AG08395 (cell line): ENCODE data around the gene RNF5.
A peak's percentile ranks its signal among the peaks of the same experiment; 100 is the strongest.
"Not testable (repeated sequence)": the region's sequence is repeated elsewhere in the genome, so short reads cannot be mapped to it uniquely, and the experiment has no call there.

Experiments used
- DNase-seq: peaks from one replicate; pipeline ENCODE4 v3.0.0; 2012; ENCODE audit warnings: mixed read lengths, low spot score

RNF5 gene, protein sequence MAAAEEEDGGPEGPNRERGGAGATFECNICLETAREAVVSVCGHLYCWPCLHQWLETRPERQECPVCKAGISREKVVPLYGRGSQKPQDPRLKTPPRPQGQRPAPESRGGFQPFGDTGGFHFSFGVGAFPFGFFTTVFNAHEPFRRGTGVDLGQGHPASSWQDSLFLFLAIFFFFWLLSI

DNA sequence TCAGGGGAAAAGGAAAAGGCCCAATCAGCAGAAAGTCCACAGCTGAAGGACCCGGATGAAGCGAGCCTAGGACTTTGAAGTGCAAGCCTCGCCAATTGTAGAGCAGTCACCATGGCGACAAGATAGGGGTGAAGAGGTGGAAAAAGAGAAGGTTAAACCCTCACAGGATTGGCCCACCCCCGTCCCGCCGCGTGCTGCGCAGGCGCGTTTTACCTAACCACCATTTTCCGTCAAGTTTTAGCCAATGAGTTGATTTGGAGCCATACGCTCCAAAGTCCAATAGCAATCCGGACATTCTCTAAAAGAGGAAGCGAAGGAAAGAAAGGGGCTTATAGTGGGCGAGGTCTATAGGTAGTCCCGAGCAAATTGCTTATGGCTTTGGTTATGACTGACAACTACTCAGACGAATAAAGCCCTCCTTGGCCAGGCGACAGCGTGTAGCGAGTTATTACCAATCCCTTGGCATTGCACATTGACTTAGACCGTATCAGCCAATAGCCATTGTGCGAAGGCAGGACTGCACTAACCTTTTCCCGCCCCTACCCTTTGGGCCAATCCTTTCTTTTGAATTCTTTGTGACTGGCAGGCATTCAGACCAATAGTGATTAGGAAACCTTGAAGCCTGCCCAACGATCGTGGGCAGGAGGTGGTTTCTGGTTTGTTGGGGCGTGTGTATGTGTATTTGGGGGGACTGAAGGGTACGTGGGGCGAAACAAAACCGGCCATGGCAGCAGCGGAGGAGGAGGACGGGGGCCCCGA lies at the start of gene RNF5:
TSS of gene RNF5 (plus strand) at position 618 of the 759 bp plus-strand sequence. CDS start at position 725, 107 bp downstream.
- peak; percentile 99 for DNase-seq

- no peak for DNase-seq
Observed at GRCh38 chr6:32128751-32129296, 49.4 kb upstream of the RNF5 start.

DNA sequence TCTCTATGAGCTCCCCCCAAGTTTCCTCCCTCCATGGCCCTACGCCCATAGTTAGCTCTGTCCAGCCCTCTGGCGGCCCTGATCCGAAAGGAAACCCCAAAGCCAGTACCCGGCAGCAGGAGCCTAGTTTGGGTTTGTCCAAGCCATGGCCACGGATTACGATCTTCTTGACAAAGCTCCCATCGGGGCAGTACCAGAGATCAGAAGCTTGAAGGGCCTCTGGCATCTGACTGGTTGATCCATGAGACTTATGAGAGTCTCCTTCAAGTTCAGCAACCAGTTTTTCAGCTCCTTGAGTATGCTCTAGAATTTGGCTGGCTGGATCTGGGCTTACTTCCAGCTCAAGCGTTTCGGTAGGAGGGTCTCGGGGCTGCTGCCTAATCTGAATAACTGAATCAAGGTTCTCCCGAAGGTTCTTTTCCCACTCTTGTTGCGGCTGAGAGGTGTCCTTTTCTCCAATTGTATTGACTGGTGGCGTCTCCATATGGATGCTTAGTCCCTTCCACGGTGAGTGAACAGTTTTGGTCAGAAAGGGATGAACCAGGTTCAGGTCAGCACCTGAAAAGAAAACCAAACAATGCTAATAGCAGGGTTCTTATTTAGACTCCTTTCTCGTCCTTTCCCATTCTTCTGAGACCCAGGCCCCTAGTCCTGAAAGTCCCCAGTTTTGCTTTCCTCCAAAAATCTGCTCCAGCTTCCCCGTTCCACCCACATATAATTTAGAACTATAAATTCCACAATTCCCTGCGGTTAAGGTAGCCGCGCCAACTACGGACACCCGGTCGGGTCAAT lies 48.7 kb upstream of the RNF5 start:
- DNase-seq = no peak

DNA sequence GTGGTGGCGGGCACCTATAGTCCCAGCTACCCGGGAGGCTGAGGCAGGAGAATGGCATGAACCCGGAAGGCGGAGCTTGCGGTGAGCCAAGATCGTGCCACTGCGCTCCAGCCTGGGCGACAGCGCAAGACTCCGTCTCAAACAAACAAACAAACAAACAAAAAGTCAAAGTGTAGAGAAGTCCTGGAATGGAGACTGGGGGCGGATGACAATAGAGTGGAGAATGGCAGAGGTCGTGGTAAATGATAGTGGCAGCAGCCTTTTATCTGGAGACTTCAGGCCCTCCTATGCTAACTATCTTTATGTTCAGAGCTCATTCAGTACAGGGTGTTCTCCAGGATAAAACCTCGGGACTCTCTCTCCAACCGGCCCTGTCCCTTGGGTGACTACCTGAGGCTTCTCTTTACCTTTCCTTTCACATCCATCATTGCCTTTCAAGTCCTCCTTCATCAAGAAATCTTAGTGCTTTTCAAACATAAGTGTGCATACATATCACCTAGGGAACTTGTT lies 46.7 kb upstream of the RNF5 start:
- no peak for DNase-seq

DNA sequence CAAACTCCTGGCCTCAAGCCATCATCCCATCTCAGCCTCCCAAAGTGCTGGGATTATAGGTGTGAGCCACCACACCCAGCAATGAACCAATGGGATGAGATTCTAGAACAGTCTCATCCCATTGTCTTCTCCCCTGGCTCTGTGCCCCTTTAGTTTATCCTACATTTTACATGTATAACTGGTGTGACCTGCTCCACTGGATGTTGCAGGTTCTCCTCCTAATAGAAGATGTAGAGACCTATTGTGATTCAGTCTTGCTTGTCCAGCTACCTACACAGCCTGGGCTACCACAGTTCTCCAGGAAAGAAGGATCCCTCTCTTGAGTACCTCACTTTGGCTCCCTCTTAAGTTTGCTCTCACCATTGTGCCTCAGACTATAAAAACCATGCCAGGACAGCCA lies 46.1 kb upstream of the RNF5 start:
- no peak for DNase-seq

DNA sequence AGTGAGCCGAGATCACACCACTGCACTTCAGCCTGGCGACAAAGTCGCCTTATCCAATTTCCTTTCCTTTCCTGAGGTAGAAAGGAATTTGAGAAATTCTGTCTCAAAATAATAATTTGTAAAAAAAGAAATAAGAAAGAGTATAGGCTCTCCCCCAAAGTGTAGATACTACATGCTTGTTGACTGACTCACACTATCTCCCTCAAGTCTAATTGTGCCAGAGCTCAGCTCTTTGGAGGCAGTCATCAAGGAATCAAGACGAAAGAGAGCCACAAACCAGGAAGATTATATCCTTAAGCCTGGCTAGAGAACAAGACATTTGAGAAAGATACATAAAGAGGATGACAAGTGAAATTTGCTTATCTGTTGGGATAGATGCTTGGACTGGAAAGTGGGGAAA lies 44.4 kb upstream of the RNF5 start:
- DNase-seq = no peak

- no peak for DNase-seq
Observed at GRCh38 chr6:32137454-32137853, 40.8 kb upstream of the RNF5 start.

- DNase-seq = no peak
Observed at GRCh38 chr6:32139590-32139989, 38.6 kb upstream of the RNF5 start.

DNA sequence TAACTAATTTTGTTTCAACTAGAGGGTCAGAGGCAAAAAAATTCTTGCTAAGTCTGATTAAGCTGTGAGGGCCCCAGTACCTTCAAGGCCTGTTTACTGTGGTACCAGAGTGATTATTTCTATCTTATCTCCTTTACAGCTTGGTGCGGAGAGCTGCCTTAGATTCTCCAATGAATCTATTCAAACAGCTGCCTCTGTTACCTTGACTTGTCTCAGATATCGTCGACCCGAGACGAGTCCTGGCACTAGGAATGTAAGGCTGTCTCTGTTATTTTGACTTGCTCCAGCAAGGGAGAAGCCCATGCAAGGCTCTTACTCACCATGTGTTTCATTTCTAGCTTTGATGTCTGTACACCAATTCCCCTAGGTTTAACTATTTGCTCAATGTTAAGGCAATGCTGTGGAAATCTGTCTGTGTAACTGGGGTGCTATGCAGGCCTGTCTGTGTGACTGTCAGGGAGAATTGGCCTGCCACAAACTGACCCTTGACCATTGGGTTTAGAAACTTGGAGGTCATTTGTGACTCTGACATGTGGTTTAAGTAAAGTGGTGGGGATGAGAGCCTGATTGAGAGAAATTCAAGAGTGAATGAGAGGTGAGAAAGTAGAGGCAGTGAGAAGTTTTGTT lies 37.7 kb upstream of the RNF5 start:
- no peak for DNase-seq

DNA sequence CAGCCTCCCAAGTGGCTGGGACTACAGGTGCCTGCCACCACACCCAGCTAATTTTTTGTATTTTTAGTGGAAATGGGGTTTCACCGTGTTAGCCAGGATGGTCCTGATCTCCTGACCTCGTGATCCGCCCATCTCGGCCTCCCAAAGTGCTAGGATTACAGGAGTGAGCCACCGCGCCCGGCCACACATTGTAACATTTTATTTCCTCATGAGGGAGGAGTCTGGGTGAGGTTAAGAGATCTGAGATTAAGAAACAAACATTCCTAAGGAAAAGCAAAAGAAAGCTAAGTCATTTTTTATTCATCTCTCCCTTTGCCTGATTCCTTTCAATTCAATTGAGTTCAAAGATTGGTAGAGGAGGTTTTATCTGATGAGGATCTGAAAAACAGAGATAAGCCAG lies 34.0 kb upstream of the RNF5 start:
- not testable (repeated sequence) for DNase-seq

GRCh38 chr6:32146287-32146686 lies 31.9 kb upstream of the RNF5 start:
- no peak for DNase-seq

- no peak for DNase-seq
Observed at GRCh38 chr6:32146687-32147086, 31.5 kb upstream of the RNF5 start.

DNA sequence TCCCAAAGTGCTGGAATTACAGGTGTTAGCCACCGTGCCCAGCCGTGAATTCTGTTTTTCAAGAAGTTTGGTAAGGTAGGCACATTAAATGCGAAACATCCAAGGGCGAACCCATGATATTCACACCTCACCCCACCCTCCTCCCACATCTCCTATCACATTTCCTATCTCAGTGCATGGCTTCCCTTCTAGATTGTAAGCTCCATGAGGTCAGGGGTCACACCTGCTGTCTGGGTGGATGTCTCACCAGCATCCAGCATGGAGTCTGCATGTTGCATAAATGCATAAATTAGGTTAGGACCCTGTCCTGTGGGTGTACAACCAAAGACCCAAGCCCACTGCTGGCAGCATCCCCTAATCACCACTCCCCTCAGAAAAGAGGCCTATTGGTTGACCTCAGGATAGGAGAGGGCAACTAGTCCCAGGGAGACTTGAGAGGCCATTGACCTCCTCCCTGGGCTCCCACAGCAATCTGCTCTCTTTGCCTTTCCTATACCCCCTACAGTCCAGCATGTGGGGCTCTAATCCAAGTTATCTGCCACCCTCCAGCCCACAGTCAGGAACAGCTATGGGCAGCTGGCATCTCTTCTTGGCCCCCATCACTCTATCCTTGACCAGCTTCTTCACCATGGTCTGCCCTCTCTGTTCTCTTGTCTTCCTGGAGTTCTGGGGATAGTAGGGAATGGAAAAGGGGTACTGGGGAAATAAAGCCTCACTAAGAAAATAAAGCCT lies 30.6 kb upstream of the RNF5 start:
- DNase-seq = no peak

DNA sequence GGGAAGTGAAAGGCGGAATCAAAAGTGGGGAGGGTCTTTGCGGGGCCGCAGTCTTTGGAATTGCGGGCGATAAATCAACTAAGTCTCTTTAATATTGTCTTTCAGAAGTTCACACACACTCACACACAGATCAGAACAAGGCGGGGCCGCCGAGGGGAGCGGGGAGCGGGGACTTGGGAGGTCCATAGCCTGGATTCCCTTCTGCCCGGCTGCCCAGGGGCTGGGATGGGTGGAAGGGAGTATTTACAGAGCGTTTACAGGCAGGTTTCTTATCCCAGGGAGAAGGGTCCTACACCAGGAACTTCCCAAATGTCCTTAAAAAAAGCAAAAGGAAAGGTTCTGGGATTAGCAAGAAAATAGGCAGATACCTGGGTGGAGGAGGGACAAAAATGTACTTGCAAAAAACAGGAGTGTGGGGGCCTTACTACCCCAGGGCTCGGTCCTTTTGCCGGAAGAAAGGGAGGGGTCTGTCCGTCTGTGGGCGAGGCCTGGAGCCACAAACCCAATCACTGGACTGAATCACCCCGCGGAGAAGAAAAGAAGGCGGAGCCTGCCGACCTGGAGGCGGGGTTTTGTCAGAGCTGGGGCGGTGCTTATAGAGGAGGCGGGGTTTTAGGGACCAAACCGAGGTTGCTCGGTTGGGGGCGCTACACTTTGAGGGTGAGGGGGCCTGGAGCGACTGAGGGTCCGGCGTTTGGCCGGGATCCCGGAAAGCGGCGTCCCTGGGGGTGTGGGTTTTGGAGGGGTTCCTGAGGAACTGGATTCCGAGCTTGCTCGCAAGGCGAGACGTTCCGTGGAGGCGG lies 29.7 kb upstream of the RNF5 start:
- no peak for DNase-seq

GRCh38 chr6:32149092-32149755 lies 29.0 kb upstream of the RNF5 start:
- DNase-seq = no peak

DNA sequence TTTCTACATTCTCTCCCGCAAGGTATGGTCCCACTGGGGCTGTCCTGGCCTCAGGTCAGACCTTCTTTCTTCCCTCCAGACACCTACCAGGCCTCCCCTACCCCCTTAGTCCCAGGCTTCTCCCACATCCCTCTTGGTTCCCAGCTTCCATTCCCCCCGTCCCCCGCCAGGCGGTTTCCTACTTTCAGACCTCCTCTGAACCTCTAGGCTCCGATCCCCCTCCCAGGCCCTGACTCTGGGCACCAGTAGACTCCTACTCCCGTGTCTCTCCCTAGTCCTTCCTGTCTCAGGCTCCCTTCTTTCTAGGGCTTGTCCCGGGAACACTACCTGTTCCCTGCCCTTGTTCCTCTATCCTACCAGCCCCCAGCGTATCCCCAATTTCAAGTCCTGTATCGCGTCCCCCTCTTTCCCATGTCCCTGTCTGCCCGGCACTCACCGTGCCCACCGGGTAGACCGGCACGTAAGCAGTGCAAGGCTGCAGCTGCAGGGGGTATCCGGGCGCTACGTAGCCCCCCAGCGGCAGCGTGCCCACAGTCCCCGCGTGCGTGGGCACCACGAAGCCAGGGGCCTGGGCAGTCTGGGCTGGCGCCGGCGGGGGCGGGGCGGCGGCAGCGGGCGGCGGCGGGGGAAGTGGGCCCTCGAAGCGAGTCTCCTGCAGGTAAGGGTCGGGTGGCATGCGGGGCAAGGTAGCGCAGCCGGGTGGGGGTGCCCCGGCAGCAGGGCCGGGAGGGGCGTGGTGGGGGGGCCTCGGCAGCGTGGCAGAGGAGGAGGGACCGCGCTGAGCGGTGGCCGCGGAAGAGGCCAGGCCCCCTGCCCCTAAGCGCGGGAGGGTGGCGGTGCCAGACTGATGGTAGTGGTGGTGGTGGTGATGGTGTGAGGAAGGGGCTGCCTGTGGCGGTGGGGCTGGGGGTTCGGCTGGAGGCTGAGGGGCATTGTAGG lies 28.0 kb upstream of the RNF5 start:
- DNase-seq = no peak

DNA sequence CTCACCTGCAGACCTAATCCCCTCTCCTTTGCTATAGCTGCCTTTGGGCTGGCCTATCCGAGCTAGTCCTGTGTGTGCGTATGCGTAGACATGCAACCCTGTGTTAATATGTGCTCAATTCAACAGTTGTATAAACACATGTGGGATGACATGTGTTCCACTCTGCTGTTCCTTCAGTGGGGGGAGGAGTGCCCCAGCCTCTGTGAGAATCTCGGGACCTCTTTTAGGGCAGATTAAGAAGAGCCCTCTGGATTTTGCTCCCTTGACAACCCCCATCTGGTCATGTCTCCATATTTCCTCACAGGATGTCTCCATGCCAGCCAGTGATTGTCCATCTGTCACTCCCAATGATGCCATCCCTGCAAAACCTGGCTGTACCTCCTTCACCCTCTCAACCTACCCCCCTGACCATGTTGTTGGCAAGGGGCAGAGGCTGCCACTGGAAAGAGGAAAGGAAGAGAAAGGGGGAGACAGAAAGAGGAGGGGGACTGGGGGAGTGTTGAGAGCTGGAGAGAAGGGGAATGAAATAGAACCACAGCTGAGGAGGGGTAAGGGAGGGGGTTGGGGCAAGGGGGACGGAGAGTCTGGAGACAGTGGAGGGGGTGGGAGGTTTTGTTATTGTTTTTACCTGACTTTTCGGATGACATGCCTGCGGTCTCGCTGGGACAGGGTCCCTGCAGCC lies 26.9 kb upstream of the RNF5 start:
- no peak for DNase-seq
